ENCODE results near the gene MRPL53. TPM values are rescaled to one million over a fixed set of nuclear protein-coding genes. Genes with fewer than 3 reads are reported as not detected.

MRPL53 gene
- polyA plus RNA-seq, 3 donors: 48.6 to 133 (median 106) TPM

DNA sequence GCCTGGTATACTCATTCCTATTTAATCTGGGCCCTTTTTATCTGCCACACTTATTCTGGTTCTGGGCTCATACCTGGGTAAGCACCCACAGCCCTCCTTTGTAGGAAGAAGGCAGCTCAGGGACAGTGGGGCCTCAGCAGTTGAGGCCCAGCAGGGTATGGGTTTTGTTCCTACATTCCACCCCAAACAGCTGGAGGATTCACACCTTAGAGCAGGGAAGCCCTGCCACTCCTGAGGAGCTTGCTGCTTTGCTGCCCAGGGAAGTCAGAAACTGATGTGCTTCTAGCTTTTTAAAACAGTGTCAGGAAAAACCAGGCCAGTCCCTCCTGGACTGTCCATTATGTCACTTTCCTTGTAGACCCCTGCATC is 28.1 kb upstream of the MRPL53 start:
- no peak overlapping the region for H3K4me3 ChIP-seq (replicated peaks in 1 of 3; ENCODE audit: low read depth in 2 of 3, low read length in 3 of 3)
- TF ChIP-seq, protein P1, sequence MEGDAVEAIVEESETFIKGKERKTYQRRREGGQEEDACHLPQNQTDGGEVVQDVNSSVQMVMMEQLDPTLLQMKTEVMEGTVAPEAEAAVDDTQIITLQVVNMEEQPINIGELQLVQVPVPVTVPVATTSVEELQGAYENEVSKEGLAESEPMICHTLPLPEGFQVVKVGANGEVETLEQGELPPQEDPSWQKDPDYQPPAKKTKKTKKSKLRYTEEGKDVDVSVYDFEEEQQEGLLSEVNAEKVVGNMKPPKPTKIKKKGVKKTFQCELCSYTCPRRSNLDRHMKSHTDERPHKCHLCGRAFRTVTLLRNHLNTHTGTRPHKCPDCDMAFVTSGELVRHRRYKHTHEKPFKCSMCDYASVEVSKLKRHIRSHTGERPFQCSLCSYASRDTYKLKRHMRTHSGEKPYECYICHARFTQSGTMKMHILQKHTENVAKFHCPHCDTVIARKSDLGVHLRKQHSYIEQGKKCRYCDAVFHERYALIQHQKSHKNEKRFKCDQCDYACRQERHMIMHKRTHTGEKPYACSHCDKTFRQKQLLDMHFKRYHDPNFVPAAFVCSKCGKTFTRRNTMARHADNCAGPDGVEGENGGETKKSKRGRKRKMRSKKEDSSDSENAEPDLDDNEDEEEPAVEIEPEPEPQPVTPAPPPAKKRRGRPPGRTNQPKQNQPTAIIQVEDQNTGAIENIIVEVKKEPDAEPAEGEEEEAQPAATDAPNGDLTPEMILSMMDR (IDR thresholded peaks at IDR 0.05): no peak
- H3K9ac ChIP-seq (ENCODE audit: insufficient read depth, low read length, poor library complexity, severe bottlenecking): no peak overlapping the region
- peaks cover 59 to 65% of the 10 kb centered on the region in 2 donors for H3K4me1 ChIP-seq (ENCODE audit: control insufficient read depth in 1 of 2, insufficient read depth in 2 of 2, low read length in 2 of 2)
- no peak overlapping the region for H3K4me2 ChIP-seq (replicated peaks; ENCODE audit: extremely low read depth, low read length, poor library complexity, severe bottlenecking)
- Mint-ChIP-seq H3K9me3 (peaks cover 0 to 27% (median 4%) of the 10 kb centered on the region in 7 donors), H3K4me1 (peaks cover 62% of the 10 kb centered on the region), H3K27me3 (ENCODE audit: low read depth in 3 of 3) (peaks cover 62 to 77% (median 64%) of the 10 kb centered on the region in 3 donors), H3K4me3 (peak overlapping the region in 1 of 2 donors; percentile 96), H3K36me3 (peaks cover 36 to 48% of the 10 kb centered on the region in 2 donors), H3K27ac (peak overlapping the region in 1 of 7 donors; percentile 18)
- H2AFZ ChIP-seq (ENCODE audit: insufficient read depth, low read depth, low read length, poor library complexity, severe bottlenecking): no peak overlapping the region
- H3K36me3 ChIP-seq (replicated peaks in 1 of 2; ENCODE audit: control insufficient read depth in 1 of 2, insufficient read depth in 2 of 2, low read length in 2 of 2): no peaks in the 10 kb centered on the region
- peaks cover 14% of the 10 kb centered on the region for H3K79me2 ChIP-seq (ENCODE audit: insufficient read depth, low read length)
- intact Hi-C loops (cut with micrococcal nuclease): no loop called here
- peaks cover 51 to 66% of the 10 kb centered on the region in 2 donors for H3K27me3 ChIP-seq (ENCODE audit: control insufficient read depth in 2 of 2, insufficient read depth in 2 of 2, low read length in 2 of 2)
- peaks cover 0 to 20% of the 10 kb centered on the region in 2 donors for H3K9me3 ChIP-seq (replicated peaks in 1 of 2; ENCODE audit: control insufficient read depth in 1 of 2, insufficient read depth in 1 of 2, low read length in 2 of 2)
- DNase-seq: no peak
- H4K20me1 ChIP-seq (ENCODE audit: insufficient read depth, low read length): no peaks in the 10 kb centered on the region
- no peak overlapping the region for H3K27ac ChIP-seq (ENCODE audit: low read depth in 1 of 2, low read length in 2 of 2)

DNA sequence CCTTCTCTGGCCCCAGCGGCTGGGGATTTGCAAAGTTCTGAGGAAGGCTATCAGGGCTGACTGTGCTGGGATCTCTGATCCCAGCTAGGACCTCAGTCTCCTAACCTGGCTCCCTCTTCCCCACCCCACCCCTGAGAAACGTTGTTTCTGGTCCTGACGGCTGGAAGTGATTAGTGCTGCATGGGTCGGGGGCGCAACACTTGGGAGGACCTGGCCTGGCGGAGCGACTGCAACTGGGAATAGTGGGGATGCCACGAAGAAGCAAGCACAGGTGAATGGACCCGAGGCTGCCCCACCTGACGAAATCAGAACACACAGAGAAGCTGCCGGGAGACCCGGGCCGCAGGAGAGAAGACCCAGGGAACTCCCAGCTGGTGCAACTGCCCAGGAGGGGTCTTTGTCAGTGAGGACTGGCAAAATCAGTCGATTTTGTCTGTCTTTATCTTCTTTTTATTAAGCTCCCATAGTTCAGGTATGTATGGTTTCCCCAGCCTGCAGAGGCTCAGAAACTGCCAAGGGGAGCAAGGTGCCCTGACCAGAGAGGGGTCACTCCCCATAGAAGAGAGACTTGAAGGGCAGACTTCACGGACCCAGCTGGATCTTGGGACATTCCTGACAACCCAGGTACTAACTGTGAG is 27.6 kb upstream of the MRPL53 start:
- Histone ChIP-seq H3K4me1 (ENCODE audit: control insufficient read depth in 1 of 2, insufficient read depth in 2 of 2, low read length in 2 of 2) (peaks cover 54 to 60% of the 10 kb centered on the region in 2 donors), H3K9me3 (replicated peaks in 1 of 2; ENCODE audit: control insufficient read depth in 1 of 2, insufficient read depth in 1 of 2, low read length in 2 of 2) (peaks cover 0 to 20% of the 10 kb centered on the region in 2 donors), H4K20me1 (ENCODE audit: insufficient read depth, low read length) (no peaks in the 10 kb centered on the region), H3K4me2 (replicated peaks; ENCODE audit: extremely low read depth, low read length, poor library complexity, severe bottlenecking) (peak overlapping the region; percentile 87), H3K27ac (ENCODE audit: low read depth in 1 of 2, low read length in 2 of 2) (no peak overlapping the region), H3K36me3 (replicated peaks in 1 of 2; ENCODE audit: control insufficient read depth in 1 of 2, insufficient read depth in 2 of 2, low read length in 2 of 2) (no peaks in the 10 kb centered on the region), H3K4me3 (replicated peaks in 1 of 3; ENCODE audit: low read depth in 2 of 3, low read length in 3 of 3) (peak overlapping the region in 1 of 3 experiments; percentile 79), H3K27me3 (ENCODE audit: control insufficient read depth in 2 of 2, insufficient read depth in 2 of 2, low read length in 2 of 2) (peaks cover 51 to 66% of the 10 kb centered on the region in 2 donors), H3K9ac (ENCODE audit: insufficient read depth, low read length, poor library complexity, severe bottlenecking) (no peak overlapping the region), H2AFZ (ENCODE audit: insufficient read depth, low read depth, low read length, poor library complexity, severe bottlenecking) (no peak overlapping the region), H3K79me2 (ENCODE audit: insufficient read depth, low read length) (peaks cover 10% of the 10 kb centered on the region)
- peaks cover 62 to 81% (median 64%) of the 10 kb centered on the region in 3 donors for H3K27me3 Mint-ChIP-seq (ENCODE audit: low read depth in 3 of 3)
- 57% methylated on average over 12 of the region's 15 CpGs for WGBS (ENCODE audit: insufficient coverage)
- H3K4me3 Mint-ChIP-seq: peak overlapping the region in 1 of 2 donors; percentile 96
- H3K36me3 Mint-ChIP-seq: peaks cover 36 to 46% of the 10 kb centered on the region in 2 donors
- peaks cover 0 to 27% (median 4%) of the 10 kb centered on the region in 7 donors for H3K9me3 Mint-ChIP-seq
- peak overlapping the region in 1 of 7 donors; percentile 4 for H3K27ac Mint-ChIP-seq
- no peak for DNase-seq
- peaks cover 57% of the 10 kb centered on the region for H3K4me1 Mint-ChIP-seq
- intact Hi-C loops (cut with micrococcal nuclease): no loop called here
- TF ChIP-seq, protein P1 (IDR thresholded peaks at IDR 0.05): no peak

All from CD14-positive monocyte (primary cell).